Lung (tissue), 12 donors: Measurements from ENCODE around the gene KCNMB2. TPM values are rescaled to one million over a fixed set of nuclear protein-coding genes. Genes with fewer than 3 reads are reported as not detected.
A peak's percentile ranks its signal among the peaks of the same experiment; 100 is the strongest.

ENCODE experiments used
- ATAC-seq: fragments of 200-7000 bp; cut with Tn5 transposase; one replicate; pipeline ENCODE4 v1.9.1; 2020; ENCODE audit warnings: moderate number of reproducible peaks; ENCODE audit not compliant: insufficient read depth, low FRiP score
- DNase-seq, 3 donors: peaks; one replicate each; pipeline ENCODE4 v3.0.0-alpha.2; 2013 to 2017
- H3K27ac ChIP-seq, 2 donors: one replicate each; pipeline ENCODE4 v1.5.1; 2013; ENCODE audit warnings: mild to moderate bottlenecking in 2 of 2, moderate library complexity in 2 of 2, control low read depth in 1 of 2, inconsistent platforms in 1 of 2, low read depth in 1 of 2, low read length in 1 of 2
- H3K27me3 ChIP-seq, 3 donors: one replicate each; pipeline ENCODE4 v1.5.1; 2013; ENCODE audit warnings: low read length in 2 of 3; ENCODE audit not compliant: control insufficient read depth in 3 of 3, insufficient read depth in 3 of 3
- H3K36me3 ChIP-seq, 4 donors: one replicate each; pipeline ENCODE4 v1.5.1; 2013; ENCODE audit warnings: low read length in 4 of 4, mild to moderate bottlenecking in 1 of 4, moderate library complexity in 1 of 4; ENCODE audit not compliant: control insufficient read depth in 4 of 4, insufficient read depth in 4 of 4
- H3K4me1 ChIP-seq, 5 donors: one replicate each; pipeline ENCODE4 v1.5.1; 2013; ENCODE audit warnings: low read length in 5 of 5, mild to moderate bottlenecking in 2 of 5, moderate library complexity in 1 of 5; ENCODE audit not compliant: control insufficient read depth in 5 of 5, insufficient read depth in 5 of 5
- H3K4me3 ChIP-seq: one replicate; pipeline ENCODE4 v1.5.1; 2013; ENCODE audit warnings: mild to moderate bottlenecking, control low read depth, moderate library complexity
- H3K9ac ChIP-seq, 2 donors: one replicate each; pipeline ENCODE4 v1.5.1; 2013; ENCODE audit warnings: low read length in 2 of 2, control low read depth in 1 of 2; ENCODE audit not compliant: insufficient read depth in 1 of 2
- H3K9me3 ChIP-seq, 4 donors: one replicate each; pipeline ENCODE4 v1.5.1; 2013; ENCODE audit warnings: low read length in 3 of 4, mild to moderate bottlenecking in 1 of 4, moderate library complexity in 1 of 4; ENCODE audit not compliant: control insufficient read depth in 4 of 4, insufficient read depth in 3 of 4
- WGBS, 2 donors: extraction: QIAGEN DNeasy Blood & Tissue Kit; methylation state at CpG; one replicate each; pipeline ENCODE4 v1.1.7; 2013; 5-methylcytosine and 5-hydroxymethylcytosine counted together
- polyA plus RNA-seq, 2 donors: library from polyadenylated mRNA; stranded (reverse); fragments of 200-250 nt; gene quantifications; one replicate each; pipeline ENCODE4 v1.2.1, GENCODE V29; 2013
- total RNA-seq, 2 donors: library from RNA; depleted of rRNA in 1 of 2; stranded (reverse); fragments of >200 nt in 1 of 2; gene quantifications; one replicate each; pipeline ENCODE4 v1.2.1, GENCODE V29; 2014 to 2021
- TF ChIP-seq, protein P1 (sequence below): IDR thresholded peaks from 2 replicates; pipeline ENCODE4 v1.5.1; 2012; ENCODE audit warnings: mild to moderate bottlenecking; ENCODE audit errors: control extremely low read depth, extremely low read depth
- donor health status: control.
- donor health status: control.
- donor health status: Bipolar disorder and iron deficiency.
- donor health status: healthy.
- donor health status: DM: yes; HTN: yes; CAD: no.

Gene KCNMB2
- total and polyA plus RNA-seq, 4 donors = 0.62 to 12.2 (median 1.2) TPM

- 75 to 76% methylated on average over 3 of the region's 3 CpGs for WGBS, 2 donors
- TF ChIP-seq, protein P1, sequence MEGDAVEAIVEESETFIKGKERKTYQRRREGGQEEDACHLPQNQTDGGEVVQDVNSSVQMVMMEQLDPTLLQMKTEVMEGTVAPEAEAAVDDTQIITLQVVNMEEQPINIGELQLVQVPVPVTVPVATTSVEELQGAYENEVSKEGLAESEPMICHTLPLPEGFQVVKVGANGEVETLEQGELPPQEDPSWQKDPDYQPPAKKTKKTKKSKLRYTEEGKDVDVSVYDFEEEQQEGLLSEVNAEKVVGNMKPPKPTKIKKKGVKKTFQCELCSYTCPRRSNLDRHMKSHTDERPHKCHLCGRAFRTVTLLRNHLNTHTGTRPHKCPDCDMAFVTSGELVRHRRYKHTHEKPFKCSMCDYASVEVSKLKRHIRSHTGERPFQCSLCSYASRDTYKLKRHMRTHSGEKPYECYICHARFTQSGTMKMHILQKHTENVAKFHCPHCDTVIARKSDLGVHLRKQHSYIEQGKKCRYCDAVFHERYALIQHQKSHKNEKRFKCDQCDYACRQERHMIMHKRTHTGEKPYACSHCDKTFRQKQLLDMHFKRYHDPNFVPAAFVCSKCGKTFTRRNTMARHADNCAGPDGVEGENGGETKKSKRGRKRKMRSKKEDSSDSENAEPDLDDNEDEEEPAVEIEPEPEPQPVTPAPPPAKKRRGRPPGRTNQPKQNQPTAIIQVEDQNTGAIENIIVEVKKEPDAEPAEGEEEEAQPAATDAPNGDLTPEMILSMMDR = no peak
- Histone ChIP-seq H3K36me3 (no peaks in the 10 kb centered on the region), H3K9ac (no peak overlapping the region), H3K4me1 (peaks cover 0 to 4% (median 0%) of the 10 kb centered on the region in 5 donors), H3K27me3 (no peaks in the 10 kb centered on the region), H3K4me3 (no peak overlapping the region), H3K9me3 (no peaks in the 10 kb centered on the region), H3K27ac (no peak overlapping the region)
- DNase-seq = no peak
- ATAC-seq = no peak
These were observed 214.5 kb downstream of the KCNMB2 start for GRCh38 chr3:178750639-178751300.

- DNase-seq (no peak), ATAC-seq (no peak)
- no peak overlapping the region for H3K9ac ChIP-seq
- no peak overlapping the region for H3K27ac ChIP-seq
- no peaks in the 10 kb centered on the region for H3K36me3 ChIP-seq
- WGBS, 2 donors = 77 to 87% methylated on average over 2 of the region's 2 CpGs
- peaks cover 0 to 4% (median 0%) of the 10 kb centered on the region in 5 donors for H3K4me1 ChIP-seq
- TF ChIP-seq, protein P1 = no peak
- H3K27me3 ChIP-seq = no peaks in the 10 kb centered on the region
- no peak overlapping the region for H3K4me3 ChIP-seq
- no peaks in the 10 kb centered on the region for H3K9me3 ChIP-seq
These were observed 216.6 kb downstream of the KCNMB2 start for GRCh38 chr3:178752843-178753242.

GRCh38 chr3:178754852-178755510 lies 218.7 kb downstream of the KCNMB2 start:
- no peaks in the 10 kb centered on the region for H3K9me3 ChIP-seq
- H3K4me3 ChIP-seq = no peak overlapping the region
- no peaks in the 10 kb centered on the region for H3K36me3 ChIP-seq
- peak; percentile 13 to 20 (median 13) for DNase-seq
- no peak for ATAC-seq
- TF ChIP-seq, protein P1 = no peak
- H3K27me3 ChIP-seq = no peaks in the 10 kb centered on the region
- no peak overlapping the region for H3K27ac ChIP-seq
- 67 to 72% methylated on average over 7 of the region's 7 CpGs for WGBS, 2 donors
- H3K4me1 ChIP-seq = peaks cover 0 to 4% (median 0%) of the 10 kb centered on the region in 5 donors
- no peak overlapping the region for H3K9ac ChIP-seq
